HG02642 (cell line): Measurements from ENCODE around the gene PIK3IP1.
"Not testable (repeated sequence)": the region's sequence is repeated elsewhere in the genome, so short reads cannot be mapped to it uniquely, and the experiment has no call there.

Experiments used
- ATAC-seq: cut with Tn5 transposase; IDR thresholded peaks from one replicate; pipeline ENCODE4 v1.9.1; 2021; ENCODE audit warnings: mild to moderate bottlenecking; ENCODE audit not compliant: unreplicated experiment, poor library complexity

Gene PIK3IP1

DNA sequence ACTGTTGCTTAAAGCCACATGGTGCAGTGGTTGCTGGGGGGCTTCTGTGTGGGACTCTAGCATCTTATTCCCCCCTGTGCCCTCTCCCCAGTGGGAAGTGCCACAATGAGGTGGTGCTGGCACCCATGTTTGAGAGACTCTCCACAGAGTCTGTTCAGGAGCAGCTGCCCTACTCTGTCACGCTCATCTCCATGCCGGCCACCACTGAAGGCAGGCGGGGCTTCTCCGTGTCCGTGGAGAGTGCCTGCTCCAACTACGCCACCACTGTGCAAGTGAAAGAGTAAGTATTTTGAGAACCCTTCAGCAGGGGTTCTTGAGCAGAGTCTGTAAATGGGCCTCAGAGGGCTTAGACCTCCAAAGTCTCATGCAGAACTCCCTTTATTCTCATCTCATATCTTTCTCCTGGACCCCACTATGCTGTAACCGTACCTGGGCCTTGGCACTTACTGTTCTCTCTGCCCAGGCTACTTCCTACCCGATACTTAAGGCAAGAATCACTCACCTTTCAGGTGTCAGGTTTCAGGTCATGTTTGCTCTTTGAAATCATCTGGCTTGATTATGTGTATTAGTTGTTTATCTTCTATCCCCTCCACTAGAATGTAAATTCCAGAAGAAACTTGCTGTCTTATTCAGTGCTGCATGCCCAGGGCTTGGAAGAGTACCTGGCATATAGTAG, 32.4 kb downstream of the PIK3IP1 start:
- no peak for ATAC-seq

DNA sequence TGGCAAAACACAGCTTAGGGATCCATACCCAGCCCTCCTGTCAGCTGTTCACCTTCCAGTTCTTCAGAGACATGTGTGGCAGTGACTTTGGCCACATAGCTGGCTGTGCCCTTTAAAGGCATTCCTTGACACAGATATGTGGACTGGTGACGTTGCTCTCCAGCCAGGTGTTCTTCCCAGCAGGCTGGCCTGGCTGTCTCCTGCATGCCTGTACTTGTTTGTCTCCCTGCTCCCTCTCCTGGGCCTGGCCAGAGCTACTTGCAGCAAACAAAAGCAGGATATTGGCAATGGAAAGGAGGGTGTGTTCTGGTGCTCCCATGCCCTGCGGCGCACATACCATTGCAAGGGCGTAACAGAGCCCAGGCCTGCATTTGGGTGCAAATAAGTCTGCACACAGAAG, 38.3 kb downstream of the PIK3IP1 start:
- no peak for ATAC-seq

DNA sequence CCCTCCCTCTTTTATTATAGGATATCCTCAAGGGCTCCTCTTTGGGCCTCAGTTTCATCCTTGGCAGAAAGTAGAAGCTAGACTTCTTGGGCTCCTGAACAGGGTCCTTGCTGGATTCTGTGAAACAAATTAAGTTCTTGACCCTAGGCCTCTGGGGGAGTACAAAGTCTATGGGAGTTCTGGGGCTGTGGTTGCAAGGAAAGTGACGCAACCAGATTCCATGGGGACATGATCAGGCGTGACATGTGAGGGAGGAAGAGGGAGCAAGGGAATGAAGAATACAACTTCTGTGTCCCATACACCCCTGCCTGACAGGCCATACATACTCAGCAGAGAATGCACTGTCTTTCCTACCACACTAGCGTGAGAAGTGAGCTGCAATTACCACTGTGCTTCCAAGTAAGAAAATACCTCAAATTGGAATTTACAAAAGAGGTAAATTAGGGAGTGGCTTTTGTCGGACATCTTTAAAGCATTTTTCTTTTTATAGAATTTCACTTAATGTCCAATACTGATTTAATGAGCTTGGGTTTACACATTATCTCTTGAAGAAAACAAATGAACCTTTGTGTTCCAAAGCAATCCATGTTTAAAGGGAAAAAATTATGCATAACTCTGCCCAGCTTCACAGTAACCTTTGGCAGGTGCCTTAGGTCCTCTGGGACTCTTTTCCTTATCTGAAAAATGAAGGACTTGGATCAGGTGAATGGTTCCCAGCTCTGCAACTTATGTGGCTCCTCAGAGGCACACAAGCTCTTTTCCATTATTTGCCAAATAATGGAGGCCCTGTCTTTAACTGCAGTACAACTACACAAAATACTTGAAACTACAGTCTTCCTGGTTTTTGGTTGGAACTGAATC, 41.3 kb downstream of the PIK3IP1 start:
- ATAC-seq, result no peak

DNA sequence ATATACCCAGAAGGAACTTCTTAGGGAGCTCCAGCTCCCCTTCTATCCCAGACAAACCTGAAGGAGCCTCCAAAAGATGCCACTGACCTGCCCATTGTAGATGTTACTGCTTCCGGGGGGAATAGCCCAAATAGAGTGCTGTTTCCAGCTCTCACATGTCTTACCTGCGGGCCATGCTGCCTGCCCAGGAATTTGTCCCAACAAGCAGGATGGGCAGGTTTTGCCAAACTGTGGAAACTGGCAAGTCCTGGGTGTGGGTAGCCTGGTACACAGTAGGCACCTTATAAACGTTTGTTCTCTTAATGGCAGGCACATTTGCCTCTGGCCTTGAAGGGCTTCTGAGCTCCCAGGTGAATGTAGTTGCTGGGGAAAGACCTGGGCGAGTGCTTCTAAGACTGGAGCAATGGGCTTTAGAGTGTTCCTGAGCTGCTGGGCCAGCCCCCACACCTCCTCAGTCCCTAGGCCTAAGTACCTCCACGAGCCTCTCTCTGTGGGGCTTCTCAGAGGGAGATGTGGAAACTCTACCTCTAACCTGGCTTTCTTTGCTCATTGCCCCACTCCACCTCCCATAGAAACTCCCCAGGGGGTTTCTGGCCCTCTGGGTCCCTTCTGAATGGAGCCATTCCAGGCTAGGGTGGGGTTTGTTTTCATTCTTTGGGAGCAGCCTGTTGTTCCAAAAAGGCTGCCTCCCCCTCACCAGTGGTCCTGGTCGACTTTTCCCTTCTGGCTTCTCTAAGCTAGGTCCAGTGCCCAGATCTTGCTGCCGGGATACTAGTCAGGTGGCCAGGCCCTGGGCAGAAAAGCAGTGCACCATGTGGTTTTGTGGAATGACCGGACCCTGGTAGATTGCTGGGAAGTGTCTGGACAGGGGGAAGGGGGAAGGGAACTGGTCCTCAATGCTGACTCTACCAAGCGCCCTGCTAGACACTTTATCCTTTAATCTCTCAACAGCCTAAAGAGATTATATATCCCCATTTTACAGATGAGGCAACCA, 43.0 kb downstream of the PIK3IP1 start:
- ATAC-seq, result no peak

DNA sequence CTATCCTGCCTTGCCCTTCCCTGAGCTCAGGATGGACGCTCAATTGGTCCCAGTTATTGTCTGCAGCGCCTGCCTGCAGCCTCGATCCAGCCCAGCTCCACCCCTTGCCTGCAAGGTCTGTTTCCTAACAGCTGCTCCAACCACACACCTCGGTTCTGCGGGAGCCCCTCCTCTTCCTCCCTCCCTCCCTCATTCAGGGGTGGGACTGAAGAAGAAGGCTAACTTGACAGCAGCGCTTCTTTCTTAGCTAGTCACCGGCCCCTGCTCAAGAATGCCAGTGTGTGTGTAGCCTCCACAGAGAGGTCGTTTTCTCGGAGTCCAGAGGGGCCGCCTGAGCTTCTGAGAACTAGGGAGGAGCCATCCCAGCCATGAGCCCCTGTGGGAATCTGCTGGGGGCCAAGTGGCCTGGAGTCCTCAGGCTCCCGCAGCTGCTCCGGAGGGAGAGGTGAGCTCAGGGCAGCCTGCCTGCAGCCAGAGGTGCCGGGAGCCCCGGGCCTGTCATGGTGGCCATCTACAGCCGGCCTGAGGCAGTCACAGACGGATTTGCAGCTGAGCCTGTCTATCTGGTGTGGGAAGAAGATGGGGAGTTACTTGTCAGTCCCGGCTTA, 44.0 kb downstream of the PIK3IP1 start:
- ATAC-seq, result no peak

DNA sequence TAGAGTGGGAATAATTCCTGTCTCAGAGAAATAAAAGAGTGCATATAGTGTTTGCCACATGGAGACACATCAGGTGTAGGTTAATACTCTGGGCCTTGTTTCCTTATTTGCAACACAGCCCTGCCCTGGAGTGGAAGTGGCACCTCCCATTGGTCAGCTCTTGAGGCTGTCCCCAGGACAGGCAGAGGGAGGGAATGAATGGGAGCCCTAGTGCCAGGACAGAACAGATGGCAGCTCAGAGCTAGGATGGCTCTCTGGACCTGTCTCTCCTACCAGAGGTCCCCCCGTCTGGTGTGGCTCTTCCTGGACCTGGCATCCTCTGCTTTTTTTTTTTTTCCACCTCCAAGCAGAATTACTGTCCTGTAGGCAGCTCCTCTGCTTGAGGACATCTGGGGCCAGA, 44.6 kb downstream of the PIK3IP1 start:
- no peak for ATAC-seq

DNA sequence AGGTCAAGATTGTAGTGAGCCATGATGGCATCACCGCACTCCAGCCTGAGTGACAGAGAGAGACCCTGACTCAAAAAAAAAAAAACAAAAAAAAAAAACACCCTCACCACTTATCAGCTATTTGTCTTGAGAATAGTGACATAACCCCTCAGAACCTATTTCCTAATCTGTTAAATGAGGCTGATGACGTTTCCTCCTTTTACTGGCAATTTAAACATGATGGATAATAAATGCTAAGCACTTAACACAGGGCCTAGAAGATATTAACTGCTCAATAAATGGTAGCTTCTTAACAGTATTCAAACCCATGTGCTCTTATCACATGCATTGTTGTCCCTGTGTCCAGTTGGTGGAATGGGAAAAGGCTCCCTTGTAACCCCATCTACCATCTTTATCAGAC, 45.6 kb downstream of the PIK3IP1 start:
- ATAC-seq, result no peak

DNA sequence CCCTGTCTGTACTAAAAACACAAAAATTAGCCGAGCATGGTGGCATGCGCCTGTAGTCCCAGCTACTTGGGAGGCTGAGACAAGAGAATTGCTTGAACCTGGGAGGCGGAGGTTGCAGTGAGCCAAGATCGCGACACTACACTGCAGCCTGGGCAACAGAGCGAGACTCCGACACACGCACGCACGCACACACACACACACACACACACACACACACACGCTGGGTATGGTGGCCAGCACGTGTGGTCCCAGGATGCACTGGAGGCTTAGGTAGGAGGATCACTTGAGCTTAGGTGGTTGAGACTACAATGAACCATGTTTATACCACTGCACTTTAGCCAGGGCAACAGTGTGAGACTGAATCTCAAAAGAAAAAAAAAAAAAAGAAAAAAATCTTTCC, 46.3 kb downstream of the PIK3IP1 start:
- not testable (repeated sequence) for ATAC-seq

DNA sequence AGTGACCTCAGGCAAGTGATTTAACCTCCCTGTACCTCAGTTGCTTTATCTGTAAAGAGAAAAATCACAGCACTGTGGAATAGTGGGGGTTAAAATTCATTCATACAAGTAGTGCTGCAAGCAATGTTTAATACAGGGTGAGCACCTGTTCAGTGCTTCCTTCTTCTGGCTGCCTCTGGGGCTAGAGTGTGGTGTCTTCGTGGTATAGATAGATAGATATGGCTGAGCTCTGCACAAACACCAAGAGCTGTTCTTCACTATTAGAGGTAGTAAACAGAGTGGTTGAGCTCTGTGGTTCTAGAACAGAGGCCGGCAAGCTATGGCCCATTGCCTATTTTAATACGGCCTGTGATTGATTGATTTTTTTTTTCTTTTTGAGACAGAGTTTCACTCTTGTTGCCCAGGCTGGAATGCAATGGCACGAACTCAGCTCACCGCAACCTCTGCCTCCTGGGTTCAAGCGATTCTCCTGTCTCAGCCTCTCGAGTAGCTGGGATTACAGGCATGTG, 47.3 kb downstream of the PIK3IP1 start:
- no peak for ATAC-seq

DNA sequence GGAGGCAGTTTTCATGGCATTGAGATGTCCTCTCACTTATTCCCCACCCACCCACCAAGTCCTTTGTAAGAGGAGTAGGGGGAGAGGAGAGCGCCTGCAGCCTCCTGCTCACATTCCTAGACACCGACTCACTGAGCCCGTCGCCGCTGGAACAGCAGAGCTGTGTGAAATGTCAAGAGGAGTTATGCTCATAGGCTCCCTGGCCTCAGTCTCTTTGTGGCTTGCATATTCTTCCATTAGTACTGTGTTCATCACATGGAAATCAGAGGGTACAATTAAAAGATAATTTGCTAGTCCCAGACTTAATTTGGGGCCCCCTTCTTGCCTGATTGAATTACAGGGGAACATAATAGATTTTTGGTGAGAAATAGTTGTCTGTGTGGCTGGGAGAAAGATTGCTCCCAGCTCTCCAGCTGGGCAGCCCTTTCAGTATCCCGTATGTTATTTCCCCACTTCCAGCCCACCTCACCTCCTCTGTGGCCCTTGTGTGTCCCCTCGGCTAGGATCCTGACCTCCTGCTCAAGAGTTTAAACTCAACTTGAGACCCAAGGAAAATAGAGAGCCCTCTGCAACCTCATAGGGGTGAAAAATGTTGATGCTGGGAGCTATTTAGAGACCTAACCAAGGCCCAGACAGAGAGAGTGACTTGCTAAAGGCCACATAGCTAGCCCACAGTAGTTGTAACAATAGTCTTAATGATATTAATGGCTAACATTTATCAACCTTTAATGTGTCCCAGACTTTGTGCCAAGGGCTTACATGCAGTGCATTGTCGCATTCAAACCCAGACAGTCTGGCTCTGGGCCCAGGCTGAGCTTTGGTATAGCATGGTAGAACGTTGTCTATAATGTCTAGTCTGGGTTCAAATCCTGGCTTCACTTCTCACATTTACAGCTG, 48.0 kb downstream of the PIK3IP1 start:
- ATAC-seq, result no peak

DNA sequence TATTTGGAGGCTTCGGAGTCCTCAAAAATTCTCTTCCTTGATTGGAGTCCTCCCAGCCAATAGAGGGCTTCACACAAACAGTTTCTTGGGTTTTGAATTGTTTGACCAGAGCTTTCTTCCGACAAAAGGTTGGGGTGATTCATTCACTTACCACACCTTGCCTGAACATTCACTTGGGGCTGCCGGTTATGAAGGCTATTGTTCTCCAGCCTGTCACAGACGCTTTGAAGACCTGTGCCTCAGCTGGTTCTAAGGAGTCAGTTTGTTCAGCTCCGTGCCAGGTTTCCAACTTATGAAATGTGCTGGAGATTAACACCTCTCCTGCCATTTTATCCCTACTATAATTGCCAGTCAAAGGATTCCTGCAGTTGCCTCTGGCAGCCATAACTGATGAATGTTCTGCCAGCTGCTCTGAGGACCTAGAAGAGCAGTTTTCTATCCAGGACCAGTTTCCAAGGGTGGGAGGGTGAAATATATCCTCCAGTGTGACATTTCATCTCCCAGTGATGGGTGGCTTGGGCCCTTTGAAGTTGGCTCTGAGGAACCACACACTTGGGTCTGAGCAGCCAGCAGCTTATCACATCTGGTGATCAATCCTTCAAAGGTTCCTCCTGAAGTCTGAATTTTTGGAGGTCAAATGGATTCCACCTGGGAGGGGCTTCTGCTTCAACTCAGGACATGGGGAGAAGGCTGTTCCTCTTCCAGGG, 48.8 kb downstream of the PIK3IP1 start:
- ATAC-seq, result no peak

DNA sequence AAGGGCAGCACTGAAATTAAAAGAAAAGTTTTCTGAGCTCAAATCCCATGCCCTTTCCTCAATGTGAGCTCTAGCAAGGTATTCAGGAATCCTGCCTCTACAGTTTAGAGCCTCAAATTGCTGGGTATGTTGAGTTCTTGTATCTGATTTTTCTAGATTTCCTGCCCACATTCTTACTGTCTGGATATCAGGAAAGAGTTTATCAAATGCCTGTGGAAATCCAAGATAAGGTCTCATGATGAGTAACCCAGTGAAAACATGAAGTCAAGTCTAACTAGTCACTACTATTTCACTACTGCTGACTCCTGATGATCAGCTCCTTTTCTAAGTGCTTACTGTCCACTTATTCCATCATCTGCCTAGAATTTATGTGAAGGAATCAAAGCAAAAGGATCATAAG, 50.4 kb downstream of the PIK3IP1 start:
- no peak for ATAC-seq

DNA sequence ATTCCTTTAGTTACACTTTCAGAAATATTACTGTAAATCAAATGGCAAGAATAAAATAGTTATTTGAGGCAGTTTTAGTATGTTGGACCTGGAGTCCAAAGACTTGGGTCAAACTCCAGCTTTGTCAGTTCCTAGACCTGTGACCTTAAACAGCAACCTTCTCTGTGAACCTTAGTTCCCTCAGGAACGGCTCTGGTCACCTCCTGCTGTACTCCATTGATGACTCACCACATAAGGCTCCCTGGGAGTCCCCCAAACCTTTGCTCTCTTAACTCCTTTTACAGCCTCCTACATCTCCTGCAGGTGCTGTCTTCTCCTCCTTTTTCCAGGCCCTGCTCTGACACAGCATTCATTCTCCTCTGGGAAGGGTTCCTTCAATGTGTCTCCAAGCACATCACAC, 51.1 kb downstream of the PIK3IP1 start:
- ATAC-seq, result no peak

DNA sequence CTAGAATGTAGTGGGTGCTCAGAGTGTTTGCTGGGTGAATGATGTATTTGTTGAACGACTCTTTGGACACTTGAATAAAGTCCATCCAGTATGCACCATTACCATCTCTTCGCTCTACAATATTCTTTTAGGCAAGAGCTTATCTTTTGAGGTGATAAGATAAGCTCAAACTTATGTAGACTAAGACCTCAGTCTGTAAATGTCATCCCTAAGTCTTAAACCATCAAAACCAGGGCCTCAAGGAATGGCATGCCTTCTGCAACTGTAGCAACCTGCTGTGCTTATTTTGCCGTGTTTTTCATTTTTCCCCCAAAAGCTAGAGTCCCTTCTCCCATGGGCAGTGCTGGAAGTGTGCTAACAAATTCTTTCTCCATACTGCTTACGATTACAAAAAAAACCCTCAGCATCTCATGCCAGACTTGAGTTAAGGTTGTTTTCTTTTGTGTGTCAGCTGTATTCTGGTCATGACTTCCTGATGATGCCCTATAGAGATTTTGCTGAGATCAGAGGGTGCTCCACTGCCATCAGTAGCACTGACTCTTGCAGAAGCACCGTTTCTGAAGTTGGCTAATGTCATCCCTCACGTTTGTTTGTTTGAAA, 52.4 kb downstream of the PIK3IP1 start:
- ATAC-seq, result no peak

DNA sequence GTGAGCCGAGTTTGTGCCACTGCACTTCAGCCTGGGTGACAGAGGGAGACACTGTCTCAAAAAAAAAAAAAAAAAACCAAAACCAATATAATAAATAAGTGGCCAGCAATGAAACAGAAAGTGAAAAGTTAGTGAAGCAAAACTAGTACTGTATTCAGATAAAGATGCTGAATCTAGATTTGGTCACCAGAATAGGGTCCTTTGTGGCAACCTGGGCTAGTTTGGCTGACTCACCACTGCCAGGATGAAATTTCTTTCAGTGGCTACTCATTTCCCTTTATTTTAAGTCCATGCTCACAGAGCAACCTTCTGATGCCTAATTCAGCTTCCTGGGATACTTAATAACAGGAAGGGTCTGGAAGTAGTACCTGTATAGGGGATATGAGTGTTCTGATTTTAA, 54.2 kb downstream of the PIK3IP1 start:
- no peak for ATAC-seq

DNA sequence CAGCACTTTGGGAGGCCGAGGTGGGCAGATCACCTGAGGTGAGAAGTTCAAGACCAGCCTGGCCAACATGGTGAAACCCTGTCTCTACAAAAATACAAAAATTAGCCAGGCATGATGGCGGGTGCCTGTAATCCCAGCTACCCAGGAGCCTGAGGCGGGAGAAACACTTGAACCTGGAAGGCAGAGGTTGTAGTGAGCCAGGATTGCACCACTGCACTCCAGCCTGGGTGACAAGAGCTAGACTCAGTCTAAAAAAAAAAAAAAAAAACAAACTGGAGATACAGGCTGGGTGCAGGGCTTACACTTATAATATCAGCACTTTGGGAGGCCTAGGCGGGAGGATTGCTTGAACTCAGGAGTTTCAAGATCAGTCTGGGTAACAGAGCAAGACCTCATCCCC, 56.2 kb downstream of the PIK3IP1 start:
- ATAC-seq, result not testable (repeated sequence)

DNA sequence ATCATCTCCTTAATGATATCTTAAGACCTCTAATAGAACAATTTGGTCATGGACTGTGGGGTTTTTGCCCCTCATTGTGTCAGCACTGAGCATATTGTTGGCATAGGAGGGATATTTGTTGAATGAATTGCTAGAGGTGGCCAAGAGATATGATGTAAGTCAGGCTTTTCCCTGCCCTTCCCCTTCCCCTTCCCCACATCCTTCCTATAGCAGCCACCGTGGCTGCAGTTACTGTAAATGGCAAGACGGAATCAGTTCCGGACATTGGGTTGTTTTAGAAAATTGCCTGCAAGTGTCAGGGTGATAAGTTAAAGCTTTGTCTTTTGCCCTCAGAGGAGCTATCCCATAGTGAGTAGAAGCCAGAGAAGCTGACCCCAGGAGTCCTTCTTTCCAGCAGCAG, 57.2 kb downstream of the PIK3IP1 start:
- ATAC-seq, result no peak

DNA sequence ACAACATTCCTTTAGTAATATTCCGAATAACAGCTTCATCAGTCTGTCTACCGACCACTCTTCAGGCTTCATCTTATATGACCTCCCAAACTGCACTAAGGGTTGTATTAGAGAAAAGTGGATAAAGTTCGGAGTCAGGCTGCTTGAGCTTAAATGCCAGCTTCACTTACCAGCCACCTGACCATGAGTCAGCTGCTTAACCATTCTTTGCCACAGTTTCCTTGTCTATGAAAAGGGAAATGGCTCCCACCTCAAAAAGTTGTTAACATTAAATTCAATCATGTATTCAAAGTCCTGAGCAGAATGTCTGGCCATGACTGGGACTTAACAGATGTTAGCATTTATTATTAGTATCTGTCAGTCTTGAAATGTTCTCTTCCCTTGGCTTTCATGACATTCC, 59.3 kb downstream of the PIK3IP1 start:
- ATAC-seq, result no peak
